ENCODE data around the gene TMEM59. TPM values are rescaled to one million over a fixed set of nuclear protein-coding genes. Genes with fewer than 3 reads are reported as not detected.
"Not testable (repeated sequence)": the region's sequence is repeated elsewhere in the genome, so short reads cannot be mapped to it uniquely, and the experiment has no call there.

Gene TMEM59
- total RNA-seq, 2 donors from 2014 or later = 148 to 179 TPM

- Mint-ChIP-seq H3K9me3 (no peaks in the 10 kb centered on the region), H3K36me3 (ENCODE audit: insufficient read depth in 2 of 2) (peaks cover 0 to 19% of the 10 kb centered on the region in 2 donors), H3K4me1 (ENCODE audit: low read depth) (peaks cover 27% of the 10 kb centered on the region), H3K27me3 (ENCODE audit: low read depth) (no peaks in the 10 kb centered on the region), H3K27ac (peak overlapping the region; percentile 76), H3K4me3 (no peak overlapping the region)
- no peak for DNase-seq
- no peak for ATAC-seq (replicated peaks in 1 of 2)
Observed at GRCh38 chr1:54046671-54047383, 6.2 kb downstream of the TMEM59 start.

GRCh38 chr1:54045496-54045895, 7.5 kb downstream of the TMEM59 start:
- Mint-ChIP-seq H3K4me1 (ENCODE audit: low read depth) (peaks cover 22% of the 10 kb centered on the region), H3K36me3 (ENCODE audit: insufficient read depth in 2 of 2) (peaks cover 0 to 20% of the 10 kb centered on the region in 2 donors), H3K9me3 (no peaks in the 10 kb centered on the region)

GRCh38 chr1:54041806-54042205, 11.2 kb downstream of the TMEM59 start:
- no peaks in the 10 kb centered on the region for H3K4me1 Mint-ChIP-seq (ENCODE audit: low read depth)
- no peaks in the 10 kb centered on the region for H3K9me3 Mint-ChIP-seq
- no peak for DNase-seq
- no peak overlapping the region for H3K4me3 Mint-ChIP-seq
- H3K27ac Mint-ChIP-seq = peak overlapping the region; percentile 72
- ATAC-seq (replicated peaks in 1 of 2) = no peak
- H3K27me3 Mint-ChIP-seq (ENCODE audit: low read depth) = no peaks in the 10 kb centered on the region
- H3K36me3 Mint-ChIP-seq (ENCODE audit: insufficient read depth in 2 of 2) = peaks cover 4 to 21% of the 10 kb centered on the region in 2 donors

More at GRCh38 chr1:54045496-54045895, 7.5 kb downstream of the TMEM59 start:
- ATAC-seq (replicated peaks in 1 of 2) (no peak), DNase-seq (no peak)
- Mint-ChIP-seq H3K27me3 (ENCODE audit: low read depth) (no peaks in the 10 kb centered on the region), H3K27ac (peak overlapping the region; percentile 31), H3K4me3 (no peak overlapping the region)

- ATAC-seq (replicated peaks in 1 of 2) (no peak), DNase-seq (no peak)
- Mint-ChIP-seq H3K27ac (no peak overlapping the region), H3K27me3 (ENCODE audit: low read depth) (no peaks in the 10 kb centered on the region), H3K4me3 (no peak overlapping the region), H3K9me3 (no peaks in the 10 kb centered on the region), H3K36me3 (ENCODE audit: insufficient read depth in 2 of 2) (peaks cover 11 to 27% of the 10 kb centered on the region in 2 donors), H3K4me1 (ENCODE audit: low read depth) (no peaks in the 10 kb centered on the region)
Observed at GRCh38 chr1:54037476-54037875, 15.5 kb downstream of the TMEM59 start.

DNA sequence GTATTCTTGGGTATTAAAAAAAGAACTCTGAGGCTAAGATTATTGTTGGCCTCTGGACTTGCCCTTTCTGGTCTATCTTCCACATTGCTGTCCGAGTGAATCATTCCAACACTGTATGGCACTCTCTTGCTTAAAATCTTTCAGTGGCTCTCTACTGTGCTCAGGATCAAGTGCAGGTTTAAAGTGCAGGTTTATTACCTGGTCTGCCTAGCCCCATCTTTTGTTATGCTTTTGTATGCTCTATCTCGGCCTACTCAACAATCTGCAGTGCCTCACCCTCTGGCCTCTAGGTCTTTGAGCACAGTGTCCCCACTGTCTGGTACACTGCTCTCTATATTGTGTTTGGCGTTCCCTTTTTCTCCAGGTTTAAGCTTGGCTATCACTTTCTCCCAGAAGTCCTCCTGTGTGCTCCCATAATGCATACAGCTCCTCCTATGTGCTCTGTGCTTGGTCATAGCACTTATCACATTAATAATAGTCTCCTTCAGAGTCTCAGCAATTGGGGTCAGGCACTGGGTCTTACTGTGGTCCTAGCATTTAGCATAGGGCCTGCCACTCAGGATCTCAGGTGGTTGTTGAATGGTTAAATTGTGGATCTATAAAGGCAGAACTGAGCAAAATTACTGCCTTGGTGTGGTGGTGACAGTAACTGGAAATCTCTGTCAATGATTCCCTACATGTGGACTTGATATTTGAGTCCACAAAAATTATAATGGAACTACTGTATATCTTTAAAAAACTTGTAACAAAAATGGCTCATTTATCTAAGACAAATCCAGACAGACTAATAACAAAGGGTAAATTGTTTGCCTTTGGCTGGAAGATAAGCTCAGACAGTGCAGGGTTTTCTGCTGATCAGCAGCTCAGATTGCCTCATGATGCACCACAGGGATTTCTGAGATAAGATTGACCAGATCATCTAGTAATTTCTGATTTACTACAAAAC, 24.4 kb downstream of the TMEM59 start:
- no peaks in the 10 kb centered on the region for H3K9me3 Mint-ChIP-seq
- no peak overlapping the region for H3K27ac Mint-ChIP-seq
- H3K4me1 Mint-ChIP-seq (ENCODE audit: low read depth) = no peaks in the 10 kb centered on the region
- no peaks in the 10 kb centered on the region for H3K27me3 Mint-ChIP-seq (ENCODE audit: low read depth)
- peaks cover 3 to 8% of the 10 kb centered on the region in 2 donors for H3K36me3 Mint-ChIP-seq (ENCODE audit: insufficient read depth in 2 of 2)
- no peak overlapping the region for H3K4me3 Mint-ChIP-seq
- DNase-seq = no peak
- ATAC-seq (replicated peaks in 1 of 2) = no peak

GRCh38 chr1:54027848-54028247, 25.2 kb downstream of the TMEM59 start:
- no peak overlapping the region for H3K27ac Mint-ChIP-seq
- no peak overlapping the region for H3K4me3 Mint-ChIP-seq
- ATAC-seq (replicated peaks in 1 of 2) (no peak), DNase-seq (no peak)
- H3K4me1 Mint-ChIP-seq (ENCODE audit: low read depth) = no peaks in the 10 kb centered on the region
- no peaks in the 10 kb centered on the region for H3K9me3 Mint-ChIP-seq
- H3K36me3 Mint-ChIP-seq (ENCODE audit: insufficient read depth in 2 of 2) = peaks cover 2 to 3% of the 10 kb centered on the region in 2 donors
- no peaks in the 10 kb centered on the region for H3K27me3 Mint-ChIP-seq (ENCODE audit: low read depth)

DNA sequence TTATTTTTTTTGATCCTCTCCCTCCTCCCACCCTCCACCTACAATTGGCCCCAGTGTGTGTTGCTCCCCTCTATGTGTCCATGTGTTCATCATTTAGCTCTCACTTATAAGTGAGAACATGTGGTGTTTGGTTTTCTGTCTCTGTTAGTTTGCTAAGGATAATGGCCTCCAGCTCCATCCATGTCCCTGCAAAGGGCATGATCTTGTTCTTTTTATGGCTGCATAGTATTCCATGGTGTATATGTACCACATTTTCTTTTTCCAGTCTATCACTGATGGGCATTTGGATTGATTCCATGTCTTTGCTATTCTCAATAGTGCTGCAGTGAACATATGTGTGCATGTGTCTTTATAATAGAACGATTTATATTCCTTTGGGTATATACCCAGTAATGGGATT, 28.2 kb downstream of the TMEM59 start:
- H3K4me1 Mint-ChIP-seq (ENCODE audit: low read depth); ATAC-seq (replicated peaks in 1 of 2); H3K9me3 Mint-ChIP-seq; H3K36me3 Mint-ChIP-seq (ENCODE audit: insufficient read depth in 2 of 2); H3K27ac Mint-ChIP-seq; DNase-seq; H3K27me3 Mint-ChIP-seq (ENCODE audit: low read depth); H3K4me3 Mint-ChIP-seq: not testable (repeated sequence)

- no peaks in the 10 kb centered on the region for H3K4me1 Mint-ChIP-seq (ENCODE audit: low read depth)
- no peak for DNase-seq
- H3K36me3 Mint-ChIP-seq (ENCODE audit: insufficient read depth in 2 of 2) = peaks cover 0 to 2% of the 10 kb centered on the region in 2 donors
- no peak overlapping the region for H3K27ac Mint-ChIP-seq
- H3K27me3 Mint-ChIP-seq (ENCODE audit: low read depth) = no peaks in the 10 kb centered on the region
- no peak overlapping the region for H3K4me3 Mint-ChIP-seq
- H3K9me3 Mint-ChIP-seq = no peaks in the 10 kb centered on the region
- no peak for ATAC-seq (replicated peaks in 1 of 2)
Observed at GRCh38 chr1:54024358-54024757, 28.6 kb downstream of the TMEM59 start.

DNA sequence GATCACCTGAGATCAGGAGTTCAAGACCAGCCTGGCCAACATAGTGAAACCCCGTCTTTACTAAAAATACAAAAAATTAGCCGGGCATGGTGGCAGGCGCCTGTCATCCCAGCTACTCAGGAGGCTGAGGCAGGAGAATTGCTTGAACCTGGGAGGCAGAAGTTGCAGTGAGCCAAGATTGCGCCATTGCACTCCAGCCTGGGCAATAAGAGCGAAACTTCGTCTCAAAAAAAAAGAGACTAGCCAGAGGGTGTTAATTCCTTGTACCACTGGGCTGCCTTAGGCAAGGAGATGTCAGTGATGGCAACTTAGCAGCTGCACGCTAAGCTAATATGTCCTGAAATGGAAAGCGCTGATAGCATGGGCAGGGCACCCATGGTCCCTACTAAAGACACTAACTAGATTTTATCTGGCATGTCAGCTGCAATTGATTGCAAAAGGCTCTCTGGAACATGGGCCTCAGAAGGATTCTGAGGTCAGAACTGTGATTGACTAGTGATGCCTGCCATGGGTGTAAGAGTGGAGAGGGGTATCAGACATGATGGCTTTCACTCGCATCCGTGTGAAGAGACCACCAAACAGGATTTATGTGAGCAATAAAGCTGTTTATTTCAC, 33.3 kb downstream of the TMEM59 start:
- H3K27ac Mint-ChIP-seq; ATAC-seq (replicated peaks in 1 of 2); H3K4me3 Mint-ChIP-seq; H3K9me3 Mint-ChIP-seq; H3K27me3 Mint-ChIP-seq (ENCODE audit: low read depth); DNase-seq; H3K36me3 Mint-ChIP-seq (ENCODE audit: insufficient read depth in 2 of 2); H3K4me1 Mint-ChIP-seq (ENCODE audit: low read depth): not testable (repeated sequence)

GRCh38 chr1:54018635-54019034, 34.4 kb downstream of the TMEM59 start:
- H3K27ac Mint-ChIP-seq = no peak overlapping the region
- no peaks in the 10 kb centered on the region for H3K27me3 Mint-ChIP-seq (ENCODE audit: low read depth)
- ATAC-seq (replicated peaks in 1 of 2) (no peak), DNase-seq (no peak)
- H3K36me3 Mint-ChIP-seq (ENCODE audit: insufficient read depth in 2 of 2) = no peaks in the 10 kb centered on the region
- no peak overlapping the region for H3K4me3 Mint-ChIP-seq
- H3K4me1 Mint-ChIP-seq (ENCODE audit: low read depth) = no peaks in the 10 kb centered on the region
- no peaks in the 10 kb centered on the region for H3K9me3 Mint-ChIP-seq

DNA sequence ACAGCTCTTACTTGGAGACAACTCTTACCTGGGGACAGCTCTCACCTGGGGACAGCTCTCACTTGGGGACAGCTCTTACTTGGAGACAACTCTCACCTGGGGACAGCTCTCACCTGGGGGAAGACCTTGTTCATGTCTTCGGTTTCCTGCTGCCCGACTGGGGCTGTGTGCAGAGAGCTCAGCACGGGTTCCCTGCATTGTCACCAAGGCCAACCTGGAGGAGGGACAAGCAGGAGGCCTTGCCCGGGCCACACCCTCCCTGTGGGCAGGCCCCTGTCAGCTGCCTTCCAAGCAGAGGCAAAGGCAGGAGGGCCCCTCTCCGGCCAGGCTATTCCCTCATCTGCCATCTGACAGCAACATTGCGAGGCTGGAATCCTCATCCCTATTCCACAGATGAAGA, 35.0 kb downstream of the TMEM59 start, which contains the start of gene LDLRAD1:
Gene LDLRAD1 (minus strand): TSS at position 208 of the 400 bp plus-strand sequence. CDS start 74 bp downstream, at position 134.
- Mint-ChIP-seq H3K4me1 (ENCODE audit: low read depth) (no peaks in the 10 kb centered on the region), H3K4me3 (no peak within 1 kb of the TSS), H3K36me3 (ENCODE audit: insufficient read depth in 2 of 2) (no peaks in the 10 kb centered on the region), H3K27ac (no peak within 1 kb of the TSS), H3K9me3 (no peaks in the 10 kb centered on the region), H3K27me3 (ENCODE audit: low read depth) (no peaks in the 10 kb centered on the region)
- no peak for DNase-seq
- no peak for ATAC-seq (replicated peaks in 1 of 2)

DNA sequence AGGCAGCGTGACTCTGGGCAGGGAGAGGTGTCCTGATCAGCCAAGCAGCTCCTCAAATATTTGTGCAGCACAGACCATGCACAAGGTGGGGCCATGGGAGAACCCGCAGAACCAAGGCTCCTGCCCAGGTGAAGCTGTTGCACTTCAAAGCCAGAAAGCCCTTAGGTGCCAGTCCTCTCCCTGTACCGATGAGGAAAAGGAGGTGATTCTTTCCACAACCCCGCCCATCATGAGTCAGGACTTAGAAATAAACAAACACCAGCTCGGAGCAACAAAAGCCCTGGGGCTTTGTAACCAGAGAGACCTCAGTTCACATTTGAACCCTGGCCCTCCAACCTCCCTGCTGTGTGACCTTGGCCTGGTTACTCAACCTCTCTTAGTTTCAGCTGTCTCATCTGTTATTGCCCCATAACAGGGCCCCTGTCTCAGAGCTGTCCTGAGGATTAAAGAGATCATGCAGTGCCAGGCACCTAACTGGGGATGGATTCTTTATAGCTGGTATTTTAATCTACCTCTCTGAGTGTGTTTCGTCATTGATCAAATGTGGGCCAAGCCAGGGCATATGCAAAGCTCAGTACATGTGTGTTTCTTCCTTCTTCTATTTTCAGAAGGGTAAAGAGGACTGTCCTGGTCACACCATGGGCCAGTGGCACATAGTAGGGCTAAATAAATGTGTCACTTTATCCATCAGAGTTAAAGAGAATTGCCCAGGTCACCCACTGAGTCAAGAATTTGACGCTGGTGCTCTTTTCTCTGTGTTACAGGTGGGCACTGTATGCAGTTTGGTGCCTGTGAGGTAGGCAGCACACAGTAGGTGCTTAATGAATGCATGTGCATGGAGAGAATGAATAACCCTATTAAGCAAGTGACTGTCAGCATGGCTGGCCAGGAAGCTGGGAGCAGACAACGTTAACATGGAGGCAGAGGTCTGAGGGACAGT, 36.4 kb downstream of the TMEM59 start:
- DNase-seq = no peak
- H3K27ac Mint-ChIP-seq = no peak overlapping the region
- H3K4me3 Mint-ChIP-seq = no peak overlapping the region
- no peaks in the 10 kb centered on the region for H3K27me3 Mint-ChIP-seq (ENCODE audit: low read depth)
- ATAC-seq (replicated peaks in 1 of 2) = no peak
- no peaks in the 10 kb centered on the region for H3K36me3 Mint-ChIP-seq (ENCODE audit: insufficient read depth in 2 of 2)
- H3K4me1 Mint-ChIP-seq (ENCODE audit: low read depth) = no peaks in the 10 kb centered on the region
- no peaks in the 10 kb centered on the region for H3K9me3 Mint-ChIP-seq

All from activated T-cell treated with anti-CD3 and anti-CD28 coated beads, Interleukin-2, amount 50 U/mL, for 72 hours (primary cell).